NT2/D1 (cell line): ENCODE results near the gene LSAMP.

Experiments
- DNase-seq: peaks from one replicate; pipeline ENCODE4 v3.0.0-alpha.2; 2011; ENCODE audit warnings: low read depth, low spot score
- H3K27me3 ChIP-seq: 2 replicates; pipeline ENCODE4 v1.6.0; 2011; ENCODE audit warnings: mild to moderate bottlenecking; ENCODE audit not compliant: insufficient read length, insufficient read depth
- H3K36me3 ChIP-seq: 2 replicates; pipeline ENCODE4 v1.6.1; 2011; ENCODE audit warnings: mild to moderate bottlenecking, low read length, mixed read lengths; ENCODE audit not compliant: insufficient read depth, insufficient read length
- H3K4me1 ChIP-seq: 2 replicates; pipeline ENCODE4 v1.5.1; 2011; ENCODE audit not compliant: insufficient read depth, insufficient read length
- H3K4me3 ChIP-seq: 2 replicates; pipeline ENCODE4 v1.5.1; 2011; ENCODE audit warnings: low read depth; ENCODE audit not compliant: insufficient read length
- H3K9ac ChIP-seq: 2 replicates; pipeline ENCODE4 v1.6.0; 2011; ENCODE audit warnings: low read depth; ENCODE audit not compliant: insufficient read length
- H3K9me3 ChIP-seq: 2 replicates; pipeline ENCODE4 v1.5.1; 2011; ENCODE audit warnings: mild to moderate bottlenecking, low read length; ENCODE audit not compliant: insufficient read depth
- SUZ12 ChIP-seq: IDR thresholded peaks from 2 replicates; pipeline ENCODE4 v1.6.1; 2011; ENCODE audit not compliant: insufficient read length, insufficient read depth; ENCODE audit errors: extremely low read depth
- YY1 ChIP-seq: IDR thresholded peaks from 2 replicates; pipeline ENCODE4 v1.6.1; 2011; ENCODE audit not compliant: insufficient read length, insufficient read depth
- ZNF274 ChIP-seq: IDR thresholded peaks from 2 replicates; pipeline ENCODE4 v1.6.1; 2011; ENCODE audit warnings: mild to moderate bottlenecking, low read depth, low read length

Gene LSAMP

DNA sequence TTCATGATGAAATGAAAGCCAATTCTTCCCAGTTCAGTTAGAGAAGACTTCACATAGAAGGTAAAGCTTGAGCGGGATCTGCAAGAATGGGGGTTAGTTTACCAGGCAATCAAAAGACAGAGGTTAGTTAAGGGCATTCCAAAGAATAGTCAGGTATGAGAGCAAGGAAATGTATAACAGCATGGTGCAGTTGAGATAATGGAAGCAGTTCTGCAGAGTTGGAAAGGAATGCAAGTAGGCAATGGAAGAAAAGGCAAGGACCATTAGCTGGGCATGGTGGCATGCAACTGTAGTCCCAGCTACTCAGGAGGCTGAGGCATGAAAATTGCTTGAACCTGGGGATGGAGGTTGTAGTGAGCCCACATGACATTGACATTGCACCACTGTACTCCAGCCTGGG, 55.0 kb downstream of the LSAMP start:
- TF ChIP-seq ZNF274 = no peak
- TF ChIP-seq YY1 = no peak
- TF ChIP-seq SUZ12 = no peak
- Histone ChIP-seq H3K4me3 (no peak overlapping the region), H3K4me1 (no peaks in the 10 kb centered on the region), H3K9me3 (peaks cover 11% of the 10 kb centered on the region; the same call in 1 of the 2 replicates), H3K9ac (no peak overlapping the region), H3K36me3 (no peaks in the 10 kb centered on the region), H3K27me3 (no peaks in the 10 kb centered on the region)
- DNase-seq = peak; percentile 13

DNA sequence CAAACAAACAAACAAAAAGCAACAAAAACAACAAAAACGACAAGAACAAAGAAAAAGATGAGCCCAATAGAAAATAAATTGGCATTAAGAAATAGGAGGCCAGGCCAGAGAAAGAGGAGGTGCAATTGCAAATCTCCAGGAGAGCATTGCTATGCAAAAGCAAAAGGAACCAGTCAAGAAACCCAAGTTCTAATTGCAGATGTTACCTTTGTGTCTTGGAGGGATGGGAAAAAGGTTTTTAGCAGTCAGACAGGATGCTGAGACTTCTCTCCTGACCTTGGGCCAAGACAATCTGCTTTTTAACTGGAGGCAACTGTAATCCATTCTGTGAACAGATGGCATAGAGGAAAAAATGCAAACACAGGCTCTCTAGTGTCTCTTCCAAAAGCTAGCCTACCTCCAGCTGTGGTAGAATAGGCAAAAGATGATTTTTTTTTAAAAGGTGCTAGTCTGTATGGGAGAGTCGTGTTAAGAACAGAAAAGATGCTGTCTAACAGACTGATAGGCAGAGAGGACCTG, 56.4 kb downstream of the LSAMP start:
- DNase-seq = peak; percentile 1
- no peak overlapping the region for H3K9ac ChIP-seq

DNA sequence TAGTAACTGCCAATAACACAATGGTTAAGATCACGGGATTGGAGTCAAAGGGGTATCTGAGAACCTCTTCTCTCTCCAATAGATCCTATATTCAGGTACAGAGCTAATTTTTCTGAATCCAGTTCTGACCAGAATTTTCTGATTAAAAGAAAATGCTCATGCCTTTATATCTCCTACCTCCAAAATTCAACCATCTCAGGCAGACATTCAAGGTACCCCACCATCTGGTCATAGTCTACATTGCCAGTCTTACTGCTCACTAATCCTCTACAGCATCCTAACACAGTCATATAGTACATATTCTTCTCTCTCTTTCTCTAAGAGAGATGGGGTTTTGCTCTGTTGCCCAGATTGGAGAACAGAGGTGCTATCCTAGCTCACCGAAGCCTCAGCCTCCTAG, 59.1 kb downstream of the LSAMP start:
- no peak for DNase-seq
- H3K9ac ChIP-seq = no peak overlapping the region
- no peaks in the 10 kb centered on the region for H3K36me3 ChIP-seq
- TF ChIP-seq SUZ12 = no peak
- TF ChIP-seq YY1 = no peak
- TF ChIP-seq ZNF274 = no peak
- no peaks in the 10 kb centered on the region for H3K27me3 ChIP-seq
- H3K4me3 ChIP-seq = no peak overlapping the region
- H3K9me3 ChIP-seq = no peaks in the 10 kb centered on the region
- H3K4me1 ChIP-seq = no peaks in the 10 kb centered on the region

More for the DNA sequence above, 56.4 kb downstream of the LSAMP start:
- H3K9me3 ChIP-seq = peaks cover 11% of the 10 kb centered on the region; the same call in 1 of the 2 replicates
- H3K36me3 ChIP-seq = no peaks in the 10 kb centered on the region
- no peaks in the 10 kb centered on the region for H3K4me1 ChIP-seq
- no peaks in the 10 kb centered on the region for H3K27me3 ChIP-seq
- H3K4me3 ChIP-seq = no peak overlapping the region
- TF ChIP-seq SUZ12 (no peak), ZNF274 (no peak), YY1 (no peak)

DNA sequence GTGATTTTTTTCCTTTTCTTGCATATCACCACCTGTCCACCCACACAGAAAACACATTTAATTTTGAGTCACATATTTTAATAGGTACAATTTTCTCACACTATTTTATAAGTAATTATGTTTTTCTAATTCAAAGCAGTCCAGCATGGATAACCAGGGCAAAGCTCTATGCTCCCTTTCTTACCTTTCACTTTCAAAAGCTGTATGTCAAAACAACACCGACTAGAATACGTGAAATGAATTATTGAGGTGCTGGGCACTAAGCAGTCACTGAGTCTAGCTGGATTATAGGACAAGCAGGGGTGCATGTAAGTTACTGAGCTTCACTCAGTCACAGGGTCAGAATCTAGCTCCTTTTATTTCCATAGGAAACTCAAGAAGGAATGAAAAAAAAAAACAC, 60.6 kb downstream of the LSAMP start:
- H3K4me1 ChIP-seq = no peaks in the 10 kb centered on the region
- no peak overlapping the region for H3K4me3 ChIP-seq
- H3K9me3 ChIP-seq = no peaks in the 10 kb centered on the region
- no peak for DNase-seq
- H3K36me3 ChIP-seq = no peaks in the 10 kb centered on the region
- H3K9ac ChIP-seq = no peak overlapping the region
- no peaks in the 10 kb centered on the region for H3K27me3 ChIP-seq
- TF ChIP-seq ZNF274 (no peak), SUZ12 (no peak), YY1 (no peak)

DNA sequence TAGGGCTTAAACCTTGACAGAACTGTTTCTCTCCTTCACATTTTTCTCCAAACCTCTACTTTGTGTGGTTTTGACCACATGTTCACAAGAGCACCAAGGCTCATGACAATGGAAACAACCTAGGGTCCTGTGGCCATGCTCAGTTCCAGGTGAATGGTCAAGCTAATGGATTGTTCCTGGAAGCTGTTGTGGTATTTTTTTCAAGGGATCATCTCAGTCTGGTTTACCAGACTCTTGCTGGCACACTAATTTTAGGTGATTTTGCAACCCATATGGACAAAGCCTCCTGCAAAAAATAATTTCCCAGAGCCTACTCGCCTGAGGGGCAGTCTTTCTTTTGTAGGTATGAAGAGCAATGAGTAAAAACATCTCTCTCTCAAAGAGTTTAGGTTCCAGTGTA, 67.2 kb downstream of the LSAMP start:
- no peak for DNase-seq
- Histone ChIP-seq H3K27me3 (no peaks in the 10 kb centered on the region), H3K9ac (no peak overlapping the region), H3K36me3 (no peaks in the 10 kb centered on the region), H3K4me3 (no peak overlapping the region), H3K9me3 (no peaks in the 10 kb centered on the region), H3K4me1 (no peaks in the 10 kb centered on the region)
- TF ChIP-seq ZNF274 (no peak), SUZ12 (no peak), YY1 (no peak)

DNA sequence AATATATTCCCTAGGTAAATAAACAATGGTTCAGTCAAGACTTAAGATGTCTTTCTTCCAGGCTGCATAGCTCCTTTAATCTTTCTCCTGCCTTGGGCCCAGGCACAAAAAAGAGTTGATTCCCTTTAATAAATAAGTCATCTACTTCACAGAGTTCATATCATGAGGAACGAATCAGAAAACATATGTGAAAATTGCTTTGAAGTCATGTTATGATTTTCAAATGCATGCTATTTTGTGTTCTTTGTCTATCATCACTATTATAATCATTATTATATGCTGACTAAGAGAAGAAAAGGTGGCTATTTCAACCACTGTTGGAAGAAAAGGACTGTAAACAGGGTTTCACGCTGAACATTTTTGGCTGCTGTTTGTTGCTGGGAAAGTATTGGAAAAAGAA, 70.4 kb downstream of the LSAMP start:
- Histone ChIP-seq H3K27me3 (no peaks in the 10 kb centered on the region), H3K9ac (no peak overlapping the region), H3K4me3 (no peak overlapping the region), H3K9me3 (no peaks in the 10 kb centered on the region), H3K36me3 (no peaks in the 10 kb centered on the region), H3K4me1 (no peaks in the 10 kb centered on the region)
- TF ChIP-seq YY1 (no peak), ZNF274 (no peak), SUZ12 (no peak)
- no peak for DNase-seq

DNA sequence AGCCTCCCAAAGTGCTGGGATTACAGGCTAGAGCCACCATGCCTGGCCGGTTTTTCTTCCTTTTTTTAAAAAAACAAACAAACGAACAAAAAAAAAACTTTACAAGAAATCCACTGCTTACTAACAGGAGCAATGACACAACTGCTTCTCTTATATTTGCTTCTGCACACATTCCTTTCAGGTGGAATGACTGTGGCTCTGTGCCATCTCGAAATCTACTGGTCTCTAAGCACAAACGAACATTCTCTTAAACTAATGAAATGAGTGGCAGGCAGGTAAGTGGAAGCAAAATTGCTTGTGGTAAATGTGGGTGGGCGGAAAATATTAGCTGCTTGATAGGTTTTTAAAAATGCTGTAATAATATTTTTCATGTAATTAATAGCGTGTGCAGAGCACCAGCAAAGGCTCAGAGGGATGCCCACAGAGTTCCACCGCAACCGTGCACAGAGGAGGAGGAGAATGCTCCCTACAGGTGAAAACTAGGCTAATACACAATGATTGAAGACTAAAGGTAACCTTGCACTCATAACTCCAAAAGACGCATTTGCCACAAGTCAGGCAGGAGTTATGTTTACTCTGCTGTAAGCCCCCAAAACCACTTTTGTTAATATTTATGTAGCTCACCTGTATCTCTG, 77.4 kb downstream of the LSAMP start:
- Histone ChIP-seq H3K27me3 (no peaks in the 10 kb centered on the region), H3K4me1 (no peaks in the 10 kb centered on the region), H3K9me3 (no peaks in the 10 kb centered on the region), H3K4me3 (no peak overlapping the region), H3K9ac (no peak overlapping the region), H3K36me3 (no peaks in the 10 kb centered on the region)
- no peak for DNase-seq
- no peak for TF ChIP-seq ZNF274
- no peak for TF ChIP-seq YY1
- no peak for TF ChIP-seq SUZ12

DNA sequence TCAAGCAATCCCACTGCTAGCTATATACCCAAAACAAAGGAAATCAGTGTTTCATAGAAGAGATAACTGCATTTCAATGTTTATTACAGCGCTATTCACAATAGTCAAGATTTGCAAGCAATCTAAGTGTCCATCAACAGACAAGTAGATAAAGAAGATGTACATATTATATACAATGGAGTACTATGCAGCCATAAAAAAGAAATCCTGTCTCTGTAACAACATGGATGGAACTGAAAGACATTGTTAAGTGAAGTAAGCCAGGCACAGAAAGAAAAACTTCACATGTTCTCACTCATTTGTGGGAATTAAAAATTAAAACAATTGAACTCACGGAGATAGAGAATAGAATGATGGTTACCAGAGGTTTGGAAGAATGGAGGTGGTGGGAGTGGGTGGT, 89.2 kb downstream of the LSAMP start:
- Histone ChIP-seq H3K9ac (no peak overlapping the region), H3K4me1 (no peaks in the 10 kb centered on the region), H3K27me3 (no peaks in the 10 kb centered on the region), H3K9me3 (peaks cover 11% of the 10 kb centered on the region), H3K36me3 (no peaks in the 10 kb centered on the region), H3K4me3 (no peak overlapping the region)
- no peak for TF ChIP-seq ZNF274
- no peak for TF ChIP-seq SUZ12
- no peak for TF ChIP-seq YY1
- no peak for DNase-seq
